HepG2 (cell line): Measurements from ENCODE around the gene NEU1. TPM values are rescaled to one million over a fixed set of nuclear protein-coding genes. Genes with fewer than 3 reads are reported as not detected.
A peak's percentile ranks its signal among the peaks of the same experiment; 100 is the strongest.

Experiments used
- ATF5 ChIP-seq: sonication (generic); formaldehyde crosslinking; IDR thresholded peaks from 2 replicates; pipeline ENCODE4 v1.4.0; 2020; ENCODE audit warnings: mild to moderate bottlenecking, low read depth, missing genetic modification reagents
- CREM ChIP-seq, 2 experiments: sonication (generic) in 1 of 2; formaldehyde crosslinking in 1 of 2; IDR thresholded peaks; 2 replicates each; pipeline versions ENCODE4 v1.4.0 to v1.6.1; 2016 to 2020; ENCODE audit warnings: antibody characterized with exemption in 1 of 2, mild to moderate bottlenecking in 1 of 2, missing genetic modification reagents in 1 of 2
- ERF ChIP-seq: IDR thresholded peaks from 2 replicates; pipeline ENCODE4 v1.6.1; 2018; ENCODE audit warnings: missing biosample characterization, missing genetic modification reagents
- FIP1L1 ChIP-seq: fragments of 200-400 bp; formaldehyde crosslinking; IDR thresholded peaks from 2 replicates; pipeline ENCODE4 v1.6.1; 2018; ENCODE audit warnings: low read depth, mild to moderate bottlenecking, low read length, moderate library complexity, borderline replicate concordance; ENCODE audit not compliant: insufficient read depth
- FOXA3 ChIP-seq: IDR thresholded peaks from 2 replicates; pipeline ENCODE4 v1.6.1; 2016; ENCODE audit warnings: missing genetic modification reagents, missing compliant biosample characterization
- GATAD1 ChIP-seq: IDR thresholded peaks from 2 replicates; pipeline ENCODE4 v1.6.1; 2016; ENCODE audit warnings: missing genetic modification reagents, missing compliant biosample characterization
- HIVEP1 ChIP-seq: sonication (generic); formaldehyde crosslinking; IDR thresholded peaks from 2 replicates; pipeline ENCODE4 v1.4.0; 2020; ENCODE audit warnings: mild to moderate bottlenecking, missing genetic modification reagents
- MATR3 ChIP-seq: sonication (generic); formaldehyde crosslinking; IDR thresholded peaks from 2 replicates; pipeline ENCODE4 v1.4.0; 2020; ENCODE audit warnings: missing genetic modification reagents
- MYC ChIP-seq: sonication (generic); formaldehyde crosslinking; IDR thresholded peaks from 2 replicates; pipeline ENCODE4 v1.9.0; 2021; ENCODE audit warnings: missing genetic modification reagents, borderline replicate concordance
- NCOA1 ChIP-seq: sonication (generic); formaldehyde crosslinking; IDR thresholded peaks from 2 replicates; pipeline ENCODE4 v1.9.0; 2021; ENCODE audit warnings: missing genetic modification reagents
- POLR2G ChIP-seq: fragments of 200-400 bp; formaldehyde crosslinking; IDR thresholded peaks from 2 replicates; pipeline ENCODE4 v1.6.1; 2018; ENCODE audit warnings: mild to moderate bottlenecking, low read depth, low read length, moderate library complexity
- PPARG ChIP-seq: conservative IDR thresholded peaks from 2 replicates; pipeline ENCODE4 v1.6.1; 2016; ENCODE audit warnings: missing biosample characterization, missing genetic modification reagents
- RERE ChIP-seq: IDR thresholded peaks from 2 replicates; pipeline ENCODE4 v1.6.1; 2016; ENCODE audit warnings: low read depth, missing genetic modification reagents, missing compliant biosample characterization
- SOX6 ChIP-seq, 2 experiments: fragments of 450-650 bp in 1 of 2; sonication (generic) in 1 of 2; formaldehyde crosslinking in 1 of 2; IDR thresholded peaks; 2 replicates each; pipeline versions ENCODE4 v1.4.0 to v1.6.1; 2017 to 2020; ENCODE audit warnings: antibody characterized with exemption in 1 of 2, mild to moderate bottlenecking in 1 of 2, missing genetic modification reagents in 1 of 2
- TEAD3 ChIP-seq: optimal IDR thresholded peaks from 2 replicates; pipeline ENCODE3; 2016; ENCODE audit warnings: borderline replicate concordance
- TGIF2 ChIP-seq: IDR thresholded peaks from 2 replicates; pipeline ENCODE4 v1.6.1; 2016; ENCODE audit warnings: control low read depth, missing compliant biosample characterization
- U2AF2 ChIP-seq: fragments of 200-400 bp; formaldehyde crosslinking; IDR thresholded peaks from 2 replicates; pipeline ENCODE4 v1.6.1; 2017; ENCODE audit warnings: low read depth, mild to moderate bottlenecking, low read length
- ZC3H4 ChIP-seq: sonication (generic); formaldehyde crosslinking; IDR thresholded peaks from 2 replicates; pipeline ENCODE4 v1.4.0; 2020; ENCODE audit warnings: missing genetic modification reagents, borderline replicate concordance
- ZNF101 ChIP-seq: sonication (generic); formaldehyde crosslinking; IDR thresholded peaks from 2 replicates; pipeline ENCODE4 v1.4.0; 2020; ENCODE audit warnings: mild to moderate bottlenecking, low read depth, missing genetic modification reagents, borderline replicate concordance
- ZNF382 ChIP-seq: sonication (generic); formaldehyde crosslinking; IDR thresholded peaks from 2 replicates; pipeline ENCODE4 v1.5.0; 2020; ENCODE audit warnings: missing genetic modification reagents, mild to moderate bottlenecking, borderline replicate concordance
- ZNF432 ChIP-seq: sonication (generic); formaldehyde crosslinking; IDR thresholded peaks from 2 replicates; pipeline ENCODE4 v1.5.0; 2020; ENCODE audit warnings: missing genetic modification reagents, mild to moderate bottlenecking, borderline replicate concordance
- ZNF510 ChIP-seq: sonication (generic); formaldehyde crosslinking; IDR thresholded peaks from 2 replicates; pipeline ENCODE4 v1.4.0; 2020; ENCODE audit warnings: low read depth, mild to moderate bottlenecking, missing genetic modification reagents
- ZNF615 ChIP-seq: sonication (generic); formaldehyde crosslinking; IDR thresholded peaks from 2 replicates; pipeline ENCODE4 v1.5.0; 2020; ENCODE audit warnings: mild to moderate bottlenecking, missing genetic modification reagents, borderline replicate concordance
- ZNF878 ChIP-seq: sonication (generic); formaldehyde crosslinking; IDR thresholded peaks from 2 replicates; pipeline ENCODE4 v1.8.1; 2023; ENCODE audit warnings: mild to moderate bottlenecking, missing genetic modification reagents, moderate library complexity
- ZSCAN12 ChIP-seq: sonication (generic); formaldehyde crosslinking; IDR thresholded peaks from 2 replicates; pipeline ENCODE4 v1.9.0; 2021; ENCODE audit warnings: mild to moderate bottlenecking, missing genetic modification reagents
- polyA plus RNA-seq, 8 experiments: library from polyadenylated mRNA; depleted of rRNA in 3 of 8; stranded (reverse) in 7 of 8; unstranded in 1 of 8; fragments of >200 nt; fragmentation: Illumina TruSeq in 4 of 8; extraction: Trizol in 4 of 8; gene quantifications; 2 replicates each; pipeline versions ENCODE4 v1.2.1 to v1.2.3, GENCODE V29; 2011 to 2016; ENCODE audit warnings: low read depth in 4 of 8, missing spikeins in 1 of 8, mixed read lengths in 1 of 8; ENCODE audit not compliant: insufficient read depth in 1 of 8
- total RNA-seq, 5 experiments: library from RNA; depleted of rRNA; stranded (reverse); fragments of >200 nt; fragmentation: Illumina TruSeq; extraction: Trizol; gene quantifications; 2 replicates each; pipeline ENCODE4 v1.2.3, GENCODE V29; 2016; ENCODE audit warnings: low read depth in 1 of 5

The NEU1 gene
- total and polyA plus RNA-seq, 2 of the 13 experiments (the other 11 are each of a cell fraction or from before 2014, with no cell fraction given), result 215 to 297 TPM

GRCh38 chr6:31837369-31838113 lies 25.1 kb downstream of the NEU1 start (continued):
- TF ChIP-seq ZNF615 (CRISPR knock-in tag) (no peak), GATAD1 (no peak), NCOA1 (CRISPR knock-in tag) (0 out of 2 replicates have a peak, but pooled peaks have one; percentile 50), POLR2G (peak; percentile 57), FIP1L1 (no peak), ZSCAN12 (CRISPR knock-in tag) (no peak), ZNF432 (CRISPR knock-in tag) (no peak), ERF (CRISPR knock-in tag) (no peak), ATF5 (0 out of 2 replicates have a peak, but pooled peaks have one; percentile 53), ZNF101 (CRISPR knock-in tag) (no peak), FOXA3 (CRISPR knock-in tag) (no peak), RERE (CRISPR knock-in tag) (no peak), HIVEP1 (CRISPR knock-in tag) (no peak), ZNF510 (CRISPR knock-in tag) (0 out of 2 replicates have a peak, but pooled peaks have one; percentile 36), TEAD3 (peak; percentile 16), ZNF878 (CRISPR knock-in tag) (no peak), PPARG (CRISPR knock-in tag) (no peak), ZC3H4 (CRISPR knock-in tag) (0 out of 2 replicates have a peak, but pooled peaks have one; percentile 33), MYC (CRISPR knock-in tag) (no peak), MATR3 (no peak), ZNF382 (no peak), SOX6 (IDR thresholded peaks at IDR 0.05) (no peak), SOX6 (CRISPR knock-in tag; IDR thresholded peaks at IDR 0.05) (no peak), U2AF2 (no peak), TGIF2 (no peak), CREM (IDR thresholded peaks at IDR 0.05) (no peak), CREM (CRISPR knock-in tag; IDR thresholded peaks at IDR 0.05) (no peak)
